ENCODE results near the gene SOS1.
"Not testable (repeated sequence)": the region's sequence is repeated elsewhere in the genome, so short reads cannot be mapped to it uniquely, and the experiment has no call there.

Gene SOS1

DNA sequence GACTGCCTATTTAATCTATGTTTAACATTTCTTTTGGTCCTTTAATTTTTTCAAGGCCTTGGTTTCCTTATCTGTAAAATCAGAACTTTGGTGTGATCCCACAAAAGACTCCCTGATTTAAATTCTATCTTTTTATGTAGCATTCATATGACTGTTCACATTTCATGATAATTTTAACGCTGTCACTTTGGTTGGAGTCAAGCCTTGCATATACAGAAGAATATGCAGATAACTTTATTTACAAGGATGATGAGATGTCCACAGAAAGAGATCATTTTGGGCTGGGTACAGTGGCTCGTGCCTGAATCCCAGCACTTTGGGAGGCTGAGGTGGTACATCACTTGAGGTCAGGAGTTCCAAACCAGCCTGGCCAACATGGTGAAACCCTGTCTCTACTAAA, 38.4 kb upstream of the SOS1 start:
- no peaks in the 10 kb centered on the region for H3K9me3 ChIP-seq (replicated peaks; ENCODE audit: insufficient read depth, low read length)
- DNase-seq: no peak
- TF ChIP-seq EZH2phosphoT487 (IDR thresholded peaks at IDR 0.05; ENCODE audit: low read length) (no peak), CTCF (IDR thresholded peaks at IDR 0.05; ENCODE audit: low read length) (no peak), EZH2 (optimal IDR thresholded peaks at IDR 0.05; ENCODE audit: low read depth, low read length) (no peak)
- no peak overlapping the region for H3K4me2 ChIP-seq (ENCODE audit: low read depth, low read length)
- H3K27ac ChIP-seq (ENCODE audit: low read length): no peak overlapping the region
- H3K9ac ChIP-seq (ENCODE audit: low read length): no peak overlapping the region
- no peaks in the 10 kb centered on the region for H3K79me2 ChIP-seq (ENCODE audit: low read length)
- H3F3A ChIP-seq (ENCODE audit: insufficient read depth, low read length): no peaks in the 10 kb centered on the region
- no peaks in the 10 kb centered on the region for H4K20me1 ChIP-seq (ENCODE audit: insufficient read depth, low read length)
- no peaks in the 10 kb centered on the region for H3K4me1 ChIP-seq (ENCODE audit: low read length)
- H3K4me3 ChIP-seq (ENCODE audit: low read length): no peak overlapping the region
- H3K27me3 ChIP-seq (replicated peaks; ENCODE audit: insufficient read depth, low read length): no peaks in the 10 kb centered on the region
- no peaks in the 10 kb centered on the region for H3K36me3 ChIP-seq (replicated peaks; ENCODE audit: insufficient read depth, low read length)
- H2AFZ ChIP-seq (ENCODE audit: low read length): no peak overlapping the region
- H3K9me2 ChIP-seq (replicated peaks; ENCODE audit: insufficient read depth, low read length): no peaks in the 10 kb centered on the region

DNA sequence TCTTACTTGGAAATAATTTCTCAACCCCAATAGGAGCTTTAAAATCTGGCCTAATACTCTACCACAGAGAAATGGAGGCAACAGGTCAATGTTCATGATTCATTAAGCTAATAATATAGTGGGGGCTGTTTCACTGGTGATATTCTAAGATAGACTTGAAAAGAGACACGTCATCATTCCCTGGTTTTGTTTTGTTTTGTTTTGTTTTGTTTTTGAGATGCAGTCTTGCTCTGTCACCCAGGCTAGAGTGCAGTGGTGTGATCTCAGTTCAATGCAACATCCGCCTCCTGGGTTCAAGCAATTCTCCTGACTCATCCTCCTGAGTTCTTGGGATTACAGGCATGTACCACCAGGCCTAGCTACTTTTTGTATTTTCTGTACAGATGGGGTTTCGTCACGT, 37.5 kb upstream of the SOS1 start:
- H3K36me3 ChIP-seq (replicated peaks; ENCODE audit: insufficient read depth, low read length): no peaks in the 10 kb centered on the region
- no peaks in the 10 kb centered on the region for H3K79me2 ChIP-seq (ENCODE audit: low read length)
- H3K27me3 ChIP-seq (replicated peaks; ENCODE audit: insufficient read depth, low read length): no peaks in the 10 kb centered on the region
- H2AFZ ChIP-seq (ENCODE audit: low read length): no peak overlapping the region
- H3K4me2 ChIP-seq (ENCODE audit: low read depth, low read length): no peak overlapping the region
- no peak overlapping the region for H3K4me3 ChIP-seq (ENCODE audit: low read length)
- no peak overlapping the region for H3K9ac ChIP-seq (ENCODE audit: low read length)
- H3K9me3 ChIP-seq (replicated peaks; ENCODE audit: insufficient read depth, low read length): no peaks in the 10 kb centered on the region
- no peak overlapping the region for H3K27ac ChIP-seq (ENCODE audit: low read length)
- H3K4me1 ChIP-seq (ENCODE audit: low read length): no peaks in the 10 kb centered on the region
- H4K20me1 ChIP-seq (ENCODE audit: insufficient read depth, low read length): no peaks in the 10 kb centered on the region
- DNase-seq: no peak
- TF ChIP-seq EZH2phosphoT487 (IDR thresholded peaks at IDR 0.05; ENCODE audit: low read length): no peak
- H3F3A ChIP-seq (ENCODE audit: insufficient read depth, low read length): no peaks in the 10 kb centered on the region
- H3K9me2 ChIP-seq (replicated peaks; ENCODE audit: insufficient read depth, low read length): no peaks in the 10 kb centered on the region

DNA sequence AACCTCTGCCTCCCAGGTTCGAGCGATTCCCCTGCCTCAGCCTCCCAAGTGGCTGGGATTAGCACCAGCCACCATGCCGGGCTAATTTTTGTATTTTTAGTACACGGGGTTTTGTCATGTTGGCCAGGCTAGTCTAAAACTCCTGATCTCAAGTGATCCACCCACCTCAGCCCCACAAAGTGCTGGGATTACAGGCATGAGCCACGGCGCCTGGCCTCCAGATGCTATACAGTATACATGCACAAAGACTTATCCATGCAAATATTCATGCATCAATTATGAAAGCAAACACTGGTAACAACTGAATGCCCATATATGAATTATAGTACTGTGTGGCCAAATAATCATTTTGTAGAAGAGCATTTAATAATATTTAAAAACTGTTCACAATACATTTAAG, 36.0 kb upstream of the SOS1 start:
- H3K27ac ChIP-seq (ENCODE audit: low read length): no peak overlapping the region
- no peak for TF ChIP-seq EZH2 (optimal IDR thresholded peaks at IDR 0.05; ENCODE audit: low read depth, low read length)
- TF ChIP-seq EZH2phosphoT487 (IDR thresholded peaks at IDR 0.05; ENCODE audit: low read length): no peak
- TF ChIP-seq CTCF (IDR thresholded peaks at IDR 0.05; ENCODE audit: low read length): no peak
- no peaks in the 10 kb centered on the region for H3K79me2 ChIP-seq (ENCODE audit: low read length)

DNA sequence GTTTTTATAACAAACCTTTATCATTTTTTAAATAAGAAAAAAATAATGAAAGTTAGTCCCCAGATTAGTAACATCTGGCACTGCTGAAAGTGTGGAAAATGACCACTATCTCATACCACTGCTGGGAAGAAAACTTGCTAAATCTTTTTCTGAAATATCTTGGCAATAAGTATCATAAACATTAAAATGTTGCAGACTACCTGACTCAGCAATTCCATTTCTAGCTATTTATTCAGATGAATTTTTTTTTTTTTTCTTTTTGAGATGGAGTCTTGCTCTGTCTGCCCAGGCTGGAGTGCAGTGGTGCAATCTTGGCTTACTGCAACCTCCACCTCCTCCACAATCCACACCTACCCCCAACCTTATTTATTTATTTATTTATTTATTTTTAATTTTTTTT, 35.3 kb upstream of the SOS1 start:
- Histone ChIP-seq H3K4me3 (ENCODE audit: low read length) (no peak overlapping the region), H3K9me2 (replicated peaks; ENCODE audit: insufficient read depth, low read length) (no peaks in the 10 kb centered on the region), H3F3A (ENCODE audit: insufficient read depth, low read length) (no peaks in the 10 kb centered on the region), H3K9ac (ENCODE audit: low read length) (no peak overlapping the region), H3K27me3 (replicated peaks; ENCODE audit: insufficient read depth, low read length) (no peaks in the 10 kb centered on the region), H3K79me2 (ENCODE audit: low read length) (no peaks in the 10 kb centered on the region), H2AFZ (ENCODE audit: low read length) (no peak overlapping the region), H3K9me3 (replicated peaks; ENCODE audit: insufficient read depth, low read length) (no peaks in the 10 kb centered on the region), H3K4me1 (ENCODE audit: low read length) (no peaks in the 10 kb centered on the region), H4K20me1 (ENCODE audit: insufficient read depth, low read length) (no peaks in the 10 kb centered on the region), H3K36me3 (replicated peaks; ENCODE audit: insufficient read depth, low read length) (no peaks in the 10 kb centered on the region), H3K4me2 (ENCODE audit: low read depth, low read length) (no peak overlapping the region), H3K27ac (ENCODE audit: low read length) (no peak overlapping the region)
- no peak for DNase-seq
- no peak for TF ChIP-seq EZH2phosphoT487 (IDR thresholded peaks at IDR 0.05; ENCODE audit: low read length)
- no peak for TF ChIP-seq CTCF (IDR thresholded peaks at IDR 0.05; ENCODE audit: low read length)
- no peak for TF ChIP-seq EZH2 (optimal IDR thresholded peaks at IDR 0.05; ENCODE audit: low read depth, low read length)

More for the DNA sequence above, 36.0 kb upstream of the SOS1 start:
- H3K27me3 ChIP-seq (replicated peaks; ENCODE audit: insufficient read depth, low read length): no peaks in the 10 kb centered on the region
- no peak for DNase-seq
- no peaks in the 10 kb centered on the region for H3K9me2 ChIP-seq (replicated peaks; ENCODE audit: insufficient read depth, low read length)
- no peaks in the 10 kb centered on the region for H3K9me3 ChIP-seq (replicated peaks; ENCODE audit: insufficient read depth, low read length)
- no peak overlapping the region for H3K4me2 ChIP-seq (ENCODE audit: low read depth, low read length)
- H3K9ac ChIP-seq (ENCODE audit: low read length): no peak overlapping the region
- no peaks in the 10 kb centered on the region for H4K20me1 ChIP-seq (ENCODE audit: insufficient read depth, low read length)
- H3K4me1 ChIP-seq (ENCODE audit: low read length): no peaks in the 10 kb centered on the region
- H3K4me3 ChIP-seq (ENCODE audit: low read length): no peak overlapping the region
- no peaks in the 10 kb centered on the region for H3K36me3 ChIP-seq (replicated peaks; ENCODE audit: insufficient read depth, low read length)
- no peak overlapping the region for H2AFZ ChIP-seq (ENCODE audit: low read length)
- no peaks in the 10 kb centered on the region for H3F3A ChIP-seq (ENCODE audit: insufficient read depth, low read length)

DNA sequence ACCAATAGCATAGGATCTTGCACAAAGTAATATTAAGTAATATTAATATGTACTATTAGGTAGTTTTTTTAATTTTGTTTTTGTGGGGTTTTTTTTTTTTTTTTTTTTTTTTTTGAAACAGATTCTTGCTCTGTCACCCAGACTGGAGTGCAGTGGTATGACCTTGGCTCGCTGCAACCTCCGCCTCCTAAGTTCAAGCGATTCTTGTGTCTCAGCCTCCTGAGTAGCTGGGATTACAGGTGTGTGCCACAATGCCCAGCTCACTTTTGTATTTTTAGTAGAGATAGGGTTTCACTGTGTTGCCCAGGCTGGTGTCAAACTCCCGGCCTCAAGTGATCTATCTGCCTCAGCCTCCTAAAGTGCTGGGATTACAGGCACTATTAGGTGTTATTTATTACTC, 34.7 kb upstream of the SOS1 start:
- H3K9me3 ChIP-seq (replicated peaks; ENCODE audit: insufficient read depth, low read length); DNase-seq; H3K4me2 ChIP-seq (ENCODE audit: low read depth, low read length); H3K4me3 ChIP-seq (ENCODE audit: low read length); H3K9ac ChIP-seq (ENCODE audit: low read length); H3K79me2 ChIP-seq (ENCODE audit: low read length); H3K36me3 ChIP-seq (replicated peaks; ENCODE audit: insufficient read depth, low read length); H3K27me3 ChIP-seq (replicated peaks; ENCODE audit: insufficient read depth, low read length); H3K27ac ChIP-seq (ENCODE audit: low read length); H2AFZ ChIP-seq (ENCODE audit: low read length); H3F3A ChIP-seq (ENCODE audit: insufficient read depth, low read length); H3K4me1 ChIP-seq (ENCODE audit: low read length); H4K20me1 ChIP-seq (ENCODE audit: insufficient read depth, low read length); H3K9me2 ChIP-seq (replicated peaks; ENCODE audit: insufficient read depth, low read length): not testable (repeated sequence)

Data from MM.1S (cell line).